Measurements from ENCODE around the gene TNS1. TPM values are rescaled to one million over a fixed set of nuclear protein-coding genes. Genes with fewer than 3 reads are reported as not detected.

The TNS1 gene
- polyA plus RNA-seq, 1 of the 3 experiments (the other 2 are of a cell fraction): 12.1 TPM

DNA sequence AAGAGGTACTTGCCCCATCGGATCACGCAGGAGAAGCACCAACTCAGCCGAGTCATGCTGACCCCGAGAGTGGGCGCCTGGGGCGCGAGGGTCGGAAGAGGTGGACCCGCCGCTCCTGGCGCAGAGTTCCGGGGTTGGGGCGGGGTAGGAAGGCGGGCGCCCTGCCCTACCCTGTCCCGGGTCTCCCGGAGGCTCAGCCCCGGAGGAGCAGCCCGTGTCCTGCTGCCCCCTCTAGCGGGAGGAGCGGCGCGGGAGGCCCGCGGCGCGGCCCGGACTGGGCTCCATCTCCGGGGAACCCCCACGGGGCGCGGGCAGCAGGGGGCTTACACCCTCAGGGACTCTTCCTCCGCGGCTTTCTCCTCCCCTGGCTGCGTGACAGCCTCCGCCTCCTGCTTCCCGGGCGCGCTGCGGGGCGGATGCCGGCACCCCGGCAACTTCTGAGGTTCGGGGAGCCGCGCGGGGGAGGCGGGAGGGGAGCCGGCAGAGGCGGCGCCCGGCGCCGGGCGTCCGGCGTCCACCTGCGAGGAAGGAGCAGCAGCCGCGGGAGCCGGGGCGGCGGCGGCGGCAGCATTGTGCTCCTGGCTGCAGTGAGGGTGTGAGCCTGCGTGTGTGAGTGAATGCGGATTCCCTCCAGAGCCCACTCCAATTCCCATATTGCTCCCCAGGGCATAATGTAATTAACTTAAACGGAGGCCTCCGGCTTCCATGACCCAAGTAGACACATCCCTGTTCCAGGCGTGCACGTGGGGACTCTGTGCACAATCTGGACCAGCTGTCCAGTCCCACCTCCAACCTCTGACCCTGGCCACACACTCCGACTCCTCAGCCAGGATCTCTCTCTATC, 7.6 kb upstream of the TNS1 start:
- Histone ChIP-seq H3K9me3 (no peaks in the 10 kb centered on the region), H3K9ac (peak overlapping the region; percentile 66; the same call in 1 of the 2 replicates), H4K20me1 (ENCODE audit: insufficient read depth) (no peaks in the 10 kb centered on the region), H2AFZ (ENCODE audit: low read depth) (peak overlapping the region; percentile 81; the same call in 1 of the 2 replicates), H3K4me2 (peak overlapping the region; percentile 98), H3K4me3 (ENCODE audit: low read depth in 2 of 2, low read length in 1 of 2) (peak overlapping the region; percentile 76 to 95), H3F3A (replicated peaks; ENCODE audit: insufficient read depth) (peaks cover 21% of the 10 kb centered on the region), H3K36me3 (replicated peaks in 1 of 2; ENCODE audit: control insufficient read depth in 1 of 2, insufficient read depth in 2 of 2, low read length in 1 of 2) (no peaks in the 10 kb centered on the region), H3K9me2 (no peaks in the 10 kb centered on the region), H3K27me3 (ENCODE audit: insufficient read depth) (no peaks in the 10 kb centered on the region), H3K4me1 (ENCODE audit: control insufficient read depth in 1 of 2, insufficient read depth in 2 of 2, low read depth in 1 of 2, low read length in 1 of 2) (peaks cover 51 to 69% of the 10 kb centered on the region in 2 experiments), H3K27ac (ENCODE audit: low read depth in 2 of 2, low read length in 1 of 2) (peak overlapping the region in 1 of 2 experiments; percentile 72; a peak in 3 of 4 replicates), H3K79me2 (ENCODE audit: insufficient read depth) (peaks cover 36% of the 10 kb centered on the region)
- DNase-seq: peak; percentile 91
- POLR2A ChIA-PET: no interaction called here
- CTCF ChIA-PET: interaction anchor here (0.9 to 3.7 kb wide), 11 partner anchors 8 to 225 kb away, joined by 3 to 12 read pairs (median 5); partner anchors contain the start of gene TNS1
- WGBS (ENCODE audit: low lambda C conversion rate): 15% methylated on average over 11 of the region's 72 CpGs
- no peak for TF ChIP-seq CHD2 (IDR thresholded peaks at IDR 0.05; ENCODE audit: low read length, partially characterized antibody)
- no peak; the same call in 1 of the 2 replicates for TF ChIP-seq RXRA (IDR thresholded peaks at IDR 0.05; ENCODE audit: borderline replicate concordance, low read depth)
- TF ChIP-seq GATA2 (CRISPR knock-in tag; IDR thresholded peaks at IDR 0.05): no peak
- TF ChIP-seq IRF3 (IDR thresholded peaks at IDR 0.05; ENCODE audit: low read depth, low read length): no peak
- TF ChIP-seq FOSL2 (IDR thresholded peaks at IDR 0.05; ENCODE audit: borderline replicate concordance, low read depth): no peak
- peak; percentile 61; the same call in 1 of the 2 replicates for TF ChIP-seq MXI1 (IDR thresholded peaks at IDR 0.05; ENCODE audit: low read depth, low read length)
- TF ChIP-seq FOXM1 (IDR thresholded peaks at IDR 0.05; ENCODE audit: low read depth): no peak
- no peak; the same call in 1 of the 2 replicates for TF ChIP-seq SIN3A (IDR thresholded peaks at IDR 0.05; ENCODE audit: borderline replicate concordance, low read depth, low read length)
- TF ChIP-seq ELF1 (IDR thresholded peaks at IDR 0.05): 0 out of 2 replicates have a peak, but pooled peaks have one; percentile 6
- TF ChIP-seq PBX3 (IDR thresholded peaks at IDR 0.05): no peak
- TF ChIP-seq SMC3 (IDR thresholded peaks at IDR 0.05; ENCODE audit: low read depth, low read length): peak; percentile 21; the same call in 1 of the 2 replicates
- TF ChIP-seq, protein P1, sequence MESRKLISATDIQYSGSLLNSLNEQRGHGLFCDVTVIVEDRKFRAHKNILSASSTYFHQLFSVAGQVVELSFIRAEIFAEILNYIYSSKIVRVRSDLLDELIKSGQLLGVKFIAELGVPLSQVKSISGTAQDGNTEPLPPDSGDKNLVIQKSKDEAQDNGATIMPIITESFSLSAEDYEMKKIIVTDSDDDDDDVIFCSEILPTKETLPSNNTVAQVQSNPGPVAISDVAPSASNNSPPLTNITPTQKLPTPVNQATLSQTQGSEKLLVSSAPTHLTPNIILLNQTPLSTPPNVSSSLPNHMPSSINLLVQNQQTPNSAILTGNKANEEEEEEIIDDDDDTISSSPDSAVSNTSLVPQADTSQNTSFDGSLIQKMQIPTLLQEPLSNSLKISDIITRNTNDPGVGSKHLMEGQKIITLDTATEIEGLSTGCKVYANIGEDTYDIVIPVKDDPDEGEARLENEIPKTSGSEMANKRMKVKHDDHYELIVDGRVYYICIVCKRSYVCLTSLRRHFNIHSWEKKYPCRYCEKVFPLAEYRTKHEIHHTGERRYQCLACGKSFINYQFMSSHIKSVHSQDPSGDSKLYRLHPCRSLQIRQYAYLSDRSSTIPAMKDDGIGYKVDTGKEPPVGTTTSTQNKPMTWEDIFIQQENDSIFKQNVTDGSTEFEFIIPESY (IDR thresholded peaks at IDR 0.05; ENCODE audit: borderline replicate concordance, low read depth): no peak
- no peak for TF ChIP-seq TCF12 (IDR thresholded peaks at IDR 0.05)
- 0 out of 2 replicates have a peak, but pooled peaks have one; percentile 17 for TF ChIP-seq YY1 (IDR thresholded peaks at IDR 0.05; ENCODE audit: low read depth)
- TF ChIP-seq, protein P2, sequence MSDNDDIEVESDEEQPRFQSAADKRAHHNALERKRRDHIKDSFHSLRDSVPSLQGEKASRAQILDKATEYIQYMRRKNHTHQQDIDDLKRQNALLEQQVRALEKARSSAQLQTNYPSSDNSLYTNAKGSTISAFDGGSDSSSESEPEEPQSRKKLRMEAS (IDR thresholded peaks at IDR 0.05; ENCODE audit: low read depth): 0 out of 2 replicates have a peak, but pooled peaks have one; percentile 6
- TF ChIP-seq, protein P3, sequence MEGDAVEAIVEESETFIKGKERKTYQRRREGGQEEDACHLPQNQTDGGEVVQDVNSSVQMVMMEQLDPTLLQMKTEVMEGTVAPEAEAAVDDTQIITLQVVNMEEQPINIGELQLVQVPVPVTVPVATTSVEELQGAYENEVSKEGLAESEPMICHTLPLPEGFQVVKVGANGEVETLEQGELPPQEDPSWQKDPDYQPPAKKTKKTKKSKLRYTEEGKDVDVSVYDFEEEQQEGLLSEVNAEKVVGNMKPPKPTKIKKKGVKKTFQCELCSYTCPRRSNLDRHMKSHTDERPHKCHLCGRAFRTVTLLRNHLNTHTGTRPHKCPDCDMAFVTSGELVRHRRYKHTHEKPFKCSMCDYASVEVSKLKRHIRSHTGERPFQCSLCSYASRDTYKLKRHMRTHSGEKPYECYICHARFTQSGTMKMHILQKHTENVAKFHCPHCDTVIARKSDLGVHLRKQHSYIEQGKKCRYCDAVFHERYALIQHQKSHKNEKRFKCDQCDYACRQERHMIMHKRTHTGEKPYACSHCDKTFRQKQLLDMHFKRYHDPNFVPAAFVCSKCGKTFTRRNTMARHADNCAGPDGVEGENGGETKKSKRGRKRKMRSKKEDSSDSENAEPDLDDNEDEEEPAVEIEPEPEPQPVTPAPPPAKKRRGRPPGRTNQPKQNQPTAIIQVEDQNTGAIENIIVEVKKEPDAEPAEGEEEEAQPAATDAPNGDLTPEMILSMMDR (IDR thresholded peaks at IDR 0.05): peak; percentile 63
- no peak for TF ChIP-seq GABPA (IDR thresholded peaks at IDR 0.05; ENCODE audit: low read depth)
- no peak for TF ChIP-seq EZH2phosphoT487 (IDR thresholded peaks at IDR 0.05; ENCODE audit: borderline replicate concordance, low read depth)
- no peak for TF ChIP-seq FOXJ3 (CRISPR knock-in tag; IDR thresholded peaks at IDR 0.05)
- TF ChIP-seq TAF1 (IDR thresholded peaks at IDR 0.05; ENCODE audit: borderline replicate concordance, low read depth, low read length): no peak
- no peak for TF ChIP-seq TEAD4 (IDR thresholded peaks at IDR 0.05; ENCODE audit: borderline replicate concordance, insufficient read depth)
- TF ChIP-seq MEF2A (IDR thresholded peaks at IDR 0.05; ENCODE audit: borderline replicate concordance, low read depth): no peak
- TF ChIP-seq RFX5 (IDR thresholded peaks at IDR 0.05; ENCODE audit: low read length): no peak
- TF ChIP-seq NRF1 (IDR thresholded peaks at IDR 0.05; ENCODE audit: low read depth, low read length): no peak
- peak; percentile 53 for TF ChIP-seq RAD21 (IDR thresholded peaks at IDR 0.05; ENCODE audit: low read length)
- TF ChIP-seq, protein P4, sequence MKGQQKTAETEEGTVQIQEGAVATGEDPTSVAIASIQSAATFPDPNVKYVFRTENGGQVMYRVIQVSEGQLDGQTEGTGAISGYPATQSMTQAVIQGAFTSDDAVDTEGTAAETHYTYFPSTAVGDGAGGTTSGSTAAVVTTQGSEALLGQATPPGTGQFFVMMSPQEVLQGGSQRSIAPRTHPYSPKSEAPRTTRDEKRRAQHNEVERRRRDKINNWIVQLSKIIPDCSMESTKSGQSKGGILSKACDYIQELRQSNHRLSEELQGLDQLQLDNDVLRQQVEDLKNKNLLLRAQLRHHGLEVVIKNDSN (IDR thresholded peaks at IDR 0.05; ENCODE audit: borderline replicate concordance, low read depth): no peak
